ENCODE data around the gene CDK17.
"Not testable (repeated sequence)": the region's sequence is repeated elsewhere in the genome, so short reads cannot be mapped to it uniquely, and the experiment has no call there.

The CDK17 gene

DNA sequence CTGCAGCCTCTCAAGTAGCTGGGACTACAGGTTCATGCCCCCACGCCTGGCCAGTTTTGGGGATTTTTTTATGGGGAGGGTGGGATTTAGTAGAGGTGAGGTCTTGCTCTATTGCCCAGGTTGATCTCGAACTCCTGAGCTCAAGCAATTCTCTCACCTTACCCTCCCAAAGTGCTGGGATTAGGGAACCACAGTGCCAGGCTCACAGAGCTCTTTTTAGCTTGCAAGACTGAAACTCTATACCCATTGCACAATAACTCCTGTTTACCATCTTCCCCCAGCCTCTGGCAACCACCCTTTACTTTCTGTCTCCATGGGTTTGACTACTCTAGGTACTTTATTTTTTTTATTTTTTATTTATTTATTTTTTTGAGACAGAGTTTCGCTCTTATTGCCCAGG lies 25.7 kb upstream of the CDK17 start:
- no peak for DNase-seq
- Mint-ChIP-seq H3K4me3 (peak overlapping the region; percentile 25), H3K4me1 (peaks cover 46% of the 10 kb centered on the region), H3K9me3 (no peaks in the 10 kb centered on the region), H3K36me3 (ENCODE audit: low read depth) (peaks cover 4% of the 10 kb centered on the region), H3K27me3 (no peaks in the 10 kb centered on the region), H3K27ac (peak overlapping the region; percentile 74)
- ATAC-seq: no peak

GRCh38 chr12:96425321-96425720 lies 25.1 kb upstream of the CDK17 start:
- H3K9me3 Mint-ChIP-seq: no peaks in the 10 kb centered on the region
- DNase-seq (peak; percentile 25), ATAC-seq (peak; percentile 90)
- H3K27ac Mint-ChIP-seq: peak overlapping the region; percentile 74
- H3K27me3 Mint-ChIP-seq: no peaks in the 10 kb centered on the region
- peak overlapping the region; percentile 57 for H3K4me3 Mint-ChIP-seq
- peaks cover 4% of the 10 kb centered on the region for H3K36me3 Mint-ChIP-seq (ENCODE audit: low read depth)
- H3K4me1 Mint-ChIP-seq: peaks cover 52% of the 10 kb centered on the region

DNA sequence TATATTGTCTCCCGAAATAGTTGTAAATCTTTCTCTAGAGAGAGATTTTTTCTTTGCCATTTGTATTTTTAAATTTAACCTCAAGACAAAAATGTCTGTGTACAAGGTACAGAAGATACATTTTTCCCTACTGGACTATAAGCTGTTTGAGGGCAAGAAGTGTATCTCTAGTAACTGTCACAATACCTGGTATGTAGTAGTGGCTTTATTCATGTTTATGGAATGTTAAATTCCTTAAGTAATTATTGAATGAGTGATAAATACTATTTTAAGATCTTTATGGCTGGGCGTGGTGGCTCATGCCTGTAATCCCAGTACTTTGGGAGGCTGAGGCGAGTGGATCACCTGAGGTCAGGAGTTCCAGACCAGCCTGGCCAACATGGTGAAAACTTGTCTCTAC lies 24.4 kb upstream of the CDK17 start:
- no peaks in the 10 kb centered on the region for H3K27me3 Mint-ChIP-seq
- H3K9me3 Mint-ChIP-seq: no peaks in the 10 kb centered on the region
- ATAC-seq (no peak), DNase-seq (no peak)
- peaks cover 4% of the 10 kb centered on the region for H3K36me3 Mint-ChIP-seq (ENCODE audit: low read depth)
- peaks cover 59% of the 10 kb centered on the region for H3K4me1 Mint-ChIP-seq
- H3K4me3 Mint-ChIP-seq: no peak overlapping the region
- peak overlapping the region; percentile 74 for H3K27ac Mint-ChIP-seq

- H3K4me1 Mint-ChIP-seq: peaks cover 40% of the 10 kb centered on the region
- no peak for DNase-seq
Measured at GRCh38 chr12:96422192-96422591, 22.0 kb upstream of the CDK17 start.

GRCh38 chr12:96421014-96421413 lies 20.8 kb upstream of the CDK17 start:
- H3K4me1 Mint-ChIP-seq: peaks cover 39% of the 10 kb centered on the region
- H3K27me3 Mint-ChIP-seq: no peaks in the 10 kb centered on the region
- peak overlapping the region; percentile 15 for H3K27ac Mint-ChIP-seq
- ATAC-seq (no peak), DNase-seq (no peak)
- no peaks in the 10 kb centered on the region for H3K9me3 Mint-ChIP-seq
- H3K36me3 Mint-ChIP-seq (ENCODE audit: low read depth): peaks cover 4% of the 10 kb centered on the region
- peak overlapping the region; percentile 37 for H3K4me3 Mint-ChIP-seq

More at GRCh38 chr12:96422192-96422591, 22.0 kb upstream of the CDK17 start:
- H3K27ac Mint-ChIP-seq: no peak overlapping the region
- H3K4me3 Mint-ChIP-seq: no peak overlapping the region
- no peak for ATAC-seq
- no peaks in the 10 kb centered on the region for H3K9me3 Mint-ChIP-seq
- H3K36me3 Mint-ChIP-seq (ENCODE audit: low read depth): peaks cover 4% of the 10 kb centered on the region
- no peaks in the 10 kb centered on the region for H3K27me3 Mint-ChIP-seq

DNA sequence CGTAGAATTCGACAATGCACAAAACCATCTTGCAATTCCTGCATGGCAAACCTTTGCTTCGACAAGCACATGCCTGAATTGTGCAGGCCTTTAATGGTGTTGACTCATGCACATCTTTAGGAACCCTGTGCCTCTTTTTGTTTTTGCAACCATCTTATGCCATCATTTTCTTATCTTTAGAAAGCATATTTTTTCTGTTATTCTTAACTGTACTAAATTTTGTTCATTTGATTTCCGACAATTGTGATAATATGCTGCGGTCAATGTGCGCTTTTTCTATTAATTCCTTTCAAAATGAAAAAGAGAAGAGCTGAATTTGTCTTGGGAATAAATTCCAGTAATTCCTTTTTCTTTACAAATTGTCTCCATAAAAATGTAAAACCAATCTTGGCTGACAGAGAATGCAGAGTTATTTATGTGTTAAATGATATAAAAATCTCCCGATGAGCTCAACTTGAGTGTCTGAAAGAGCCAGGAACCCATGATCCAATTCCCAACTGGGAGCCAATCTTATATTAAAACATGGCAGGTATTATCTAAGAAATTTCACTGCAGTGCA lies 20.1 kb upstream of the CDK17 start:
- H3K27ac Mint-ChIP-seq: peak overlapping the region; percentile 15
- ATAC-seq (no peak), DNase-seq (no peak)
- no peaks in the 10 kb centered on the region for H3K9me3 Mint-ChIP-seq
- H3K36me3 Mint-ChIP-seq (ENCODE audit: low read depth): peaks cover 4% of the 10 kb centered on the region
- peaks cover 37% of the 10 kb centered on the region for H3K4me1 Mint-ChIP-seq
- no peak overlapping the region for H3K4me3 Mint-ChIP-seq
- no peaks in the 10 kb centered on the region for H3K27me3 Mint-ChIP-seq

DNA sequence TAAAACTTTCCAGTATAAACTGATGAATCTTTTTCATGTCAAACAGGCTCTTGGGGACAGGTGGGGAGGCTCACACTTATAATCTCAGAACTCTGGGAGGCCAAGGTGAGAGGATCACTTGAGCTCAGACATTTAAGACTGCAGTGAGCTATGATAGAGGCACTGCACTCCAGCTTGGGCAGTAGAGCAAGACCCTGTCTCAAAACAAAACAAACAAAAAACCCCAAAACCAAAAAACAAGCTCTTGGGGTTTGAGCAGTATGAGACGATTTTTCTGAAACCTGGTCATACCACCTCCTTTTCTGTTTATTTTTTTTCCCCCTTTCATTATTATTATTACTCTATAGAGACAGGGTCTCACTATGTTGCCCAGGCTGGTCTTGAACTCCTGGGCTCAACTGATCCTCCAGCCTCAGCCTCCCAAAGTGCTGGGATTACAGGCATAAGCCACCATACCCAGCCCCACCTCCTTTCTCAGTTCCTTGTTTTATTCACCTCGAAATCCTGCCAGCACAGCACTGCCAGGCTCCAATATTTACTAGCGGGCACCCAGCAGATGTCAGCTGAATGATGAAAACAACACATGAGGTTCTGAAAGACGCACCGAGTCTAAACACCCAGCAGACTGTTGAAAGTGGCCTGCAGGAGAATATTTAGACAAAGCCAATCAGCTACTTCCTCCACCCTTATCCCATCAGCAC lies 19.5 kb upstream of the CDK17 start:
- Mint-ChIP-seq H3K27ac (no peak overlapping the region), H3K4me1 (peaks cover 31% of the 10 kb centered on the region), H3K36me3 (ENCODE audit: low read depth) (peaks cover 2% of the 10 kb centered on the region), H3K4me3 (no peak overlapping the region), H3K9me3 (no peaks in the 10 kb centered on the region), H3K27me3 (no peaks in the 10 kb centered on the region)
- ATAC-seq (no peak), DNase-seq (no peak)

- not testable (repeated sequence) for H3K27ac Mint-ChIP-seq; DNase-seq; H3K9me3 Mint-ChIP-seq; ATAC-seq; H3K27me3 Mint-ChIP-seq; H3K36me3 Mint-ChIP-seq (ENCODE audit: low read depth); H3K4me3 Mint-ChIP-seq
- peaks cover 29% of the 10 kb centered on the region for H3K4me1 Mint-ChIP-seq
Measured at GRCh38 chr12:96417688-96418087, 17.4 kb upstream of the CDK17 start.

DNA sequence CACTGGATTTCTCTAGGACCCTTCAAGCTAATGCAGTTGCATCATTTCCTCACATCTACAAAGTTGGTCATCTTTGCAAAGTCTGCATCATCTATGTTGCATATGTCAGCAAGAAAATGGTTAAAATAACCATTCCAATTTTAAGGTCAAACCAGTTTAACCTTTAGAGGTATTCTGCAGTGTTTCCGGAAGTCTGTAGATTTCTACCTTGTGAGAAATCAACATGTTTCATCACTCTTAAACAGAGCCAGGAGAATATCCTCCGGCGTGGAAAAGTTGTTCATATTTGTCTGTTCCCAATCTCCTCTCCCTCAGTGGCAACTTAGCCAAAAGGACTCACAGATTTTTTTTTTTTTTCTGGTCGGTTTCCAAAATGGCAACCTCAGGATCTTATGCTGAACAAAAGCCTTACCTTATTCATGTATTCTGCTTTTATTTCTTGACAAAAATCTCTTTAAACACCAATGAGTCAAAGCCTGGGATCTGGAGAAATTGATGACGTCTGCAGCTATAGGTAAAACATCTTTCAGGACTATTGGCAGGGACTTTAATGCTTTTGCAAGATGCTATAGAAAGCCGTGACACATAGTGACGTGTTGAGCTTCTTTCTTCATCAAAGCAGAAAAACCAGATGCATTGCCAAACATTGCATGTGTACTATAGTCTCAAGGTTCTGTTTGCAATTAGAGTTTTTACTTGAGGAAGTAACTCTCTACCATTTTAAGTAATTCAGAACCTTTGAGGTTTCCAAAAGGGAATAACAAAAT lies 16.0 kb upstream of the CDK17 start:
- DNase-seq (no peak), ATAC-seq (peak; percentile 52)
- Mint-ChIP-seq H3K9me3 (no peaks in the 10 kb centered on the region), H3K4me1 (peaks cover 26% of the 10 kb centered on the region), H3K4me3 (peak overlapping the region; percentile 41), H3K36me3 (ENCODE audit: low read depth) (no peaks in the 10 kb centered on the region), H3K27ac (peak overlapping the region; percentile 63), H3K27me3 (no peaks in the 10 kb centered on the region)

DNA sequence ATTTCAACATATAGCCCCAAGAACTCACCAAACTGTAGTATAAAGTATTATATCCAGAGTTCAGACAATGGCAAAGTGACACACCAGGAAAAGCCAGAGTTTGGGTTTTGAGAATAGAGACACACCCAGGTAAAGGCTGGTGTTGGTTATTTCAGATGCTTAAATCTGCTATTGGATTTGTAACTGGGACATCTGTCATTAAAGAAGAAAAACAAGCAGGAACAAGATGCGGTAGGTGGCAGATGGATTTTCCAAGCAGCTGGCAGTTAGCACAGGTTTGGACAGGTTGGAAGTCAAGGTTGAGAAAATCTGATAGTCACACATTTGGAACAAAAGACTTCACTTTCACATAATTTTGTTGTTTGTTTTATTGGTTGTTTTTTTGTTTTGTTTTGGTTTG lies 14.4 kb upstream of the CDK17 start:
- no peak overlapping the region for H3K27ac Mint-ChIP-seq
- H3K27me3 Mint-ChIP-seq: no peaks in the 10 kb centered on the region
- ATAC-seq (no peak), DNase-seq (no peak)
- no peaks in the 10 kb centered on the region for H3K9me3 Mint-ChIP-seq
- H3K36me3 Mint-ChIP-seq (ENCODE audit: low read depth): no peaks in the 10 kb centered on the region
- no peak overlapping the region for H3K4me3 Mint-ChIP-seq
- H3K4me1 Mint-ChIP-seq: peaks cover 11% of the 10 kb centered on the region

GRCh38 chr12:96412431-96412830 lies 12.2 kb upstream of the CDK17 start:
- Mint-ChIP-seq H3K27ac (no peak overlapping the region), H3K36me3 (ENCODE audit: low read depth) (no peaks in the 10 kb centered on the region), H3K4me1 (peaks cover 19% of the 10 kb centered on the region), H3K27me3 (no peaks in the 10 kb centered on the region), H3K4me3 (no peak overlapping the region), H3K9me3 (no peaks in the 10 kb centered on the region)
- DNase-seq: no peak
- ATAC-seq: no peak

DNA sequence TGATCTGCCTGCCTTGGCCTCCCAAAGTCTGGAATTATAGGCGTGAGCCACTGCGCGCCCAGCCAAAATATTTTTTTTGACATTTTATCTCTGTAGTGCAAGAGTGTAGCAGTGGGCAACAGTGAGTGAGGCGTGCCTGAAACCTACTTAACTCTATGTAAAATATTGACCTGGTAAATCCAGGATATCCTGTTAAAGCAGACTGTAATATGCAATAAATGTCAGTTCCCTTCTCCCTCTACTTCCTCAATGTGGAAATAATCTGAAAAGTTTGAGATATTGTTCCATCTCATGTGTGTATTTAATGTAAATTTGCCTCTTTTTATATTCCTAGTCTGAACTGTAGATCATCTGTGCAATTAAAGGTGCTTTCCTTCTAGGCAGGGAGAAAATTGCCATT lies 9.5 kb upstream of the CDK17 start:
- Mint-ChIP-seq H3K4me3 (no peak overlapping the region), H3K27ac (no peak overlapping the region), H3K36me3 (ENCODE audit: low read depth) (no peaks in the 10 kb centered on the region), H3K9me3 (no peaks in the 10 kb centered on the region), H3K27me3 (no peaks in the 10 kb centered on the region), H3K4me1 (peaks cover 10% of the 10 kb centered on the region)
- DNase-seq (no peak), ATAC-seq (no peak)

DNA sequence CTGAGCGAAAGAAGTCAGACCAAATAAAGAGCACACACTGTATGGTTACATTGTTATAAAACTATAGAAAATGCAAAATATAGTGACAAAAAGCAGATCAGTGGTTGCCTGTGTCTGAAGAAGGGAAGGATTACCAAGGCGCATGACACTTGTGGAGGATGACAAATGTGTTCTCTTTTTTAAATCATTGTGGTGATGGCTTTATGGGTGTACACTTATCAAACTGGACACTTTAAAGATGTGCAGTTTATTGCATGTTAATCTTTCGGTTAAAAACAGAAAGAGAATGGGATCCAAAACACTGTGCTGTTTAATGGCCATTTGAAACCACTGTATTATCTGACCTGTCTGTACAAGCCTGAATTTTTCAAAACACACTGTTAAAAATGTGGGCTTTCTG lies 8.8 kb upstream of the CDK17 start:
- Mint-ChIP-seq H3K27ac (no peak overlapping the region), H3K9me3 (no peaks in the 10 kb centered on the region), H3K4me3 (no peak overlapping the region), H3K4me1 (peaks cover 10% of the 10 kb centered on the region), H3K36me3 (ENCODE audit: low read depth) (no peaks in the 10 kb centered on the region), H3K27me3 (no peaks in the 10 kb centered on the region)
- ATAC-seq (no peak), DNase-seq (no peak)

DNA sequence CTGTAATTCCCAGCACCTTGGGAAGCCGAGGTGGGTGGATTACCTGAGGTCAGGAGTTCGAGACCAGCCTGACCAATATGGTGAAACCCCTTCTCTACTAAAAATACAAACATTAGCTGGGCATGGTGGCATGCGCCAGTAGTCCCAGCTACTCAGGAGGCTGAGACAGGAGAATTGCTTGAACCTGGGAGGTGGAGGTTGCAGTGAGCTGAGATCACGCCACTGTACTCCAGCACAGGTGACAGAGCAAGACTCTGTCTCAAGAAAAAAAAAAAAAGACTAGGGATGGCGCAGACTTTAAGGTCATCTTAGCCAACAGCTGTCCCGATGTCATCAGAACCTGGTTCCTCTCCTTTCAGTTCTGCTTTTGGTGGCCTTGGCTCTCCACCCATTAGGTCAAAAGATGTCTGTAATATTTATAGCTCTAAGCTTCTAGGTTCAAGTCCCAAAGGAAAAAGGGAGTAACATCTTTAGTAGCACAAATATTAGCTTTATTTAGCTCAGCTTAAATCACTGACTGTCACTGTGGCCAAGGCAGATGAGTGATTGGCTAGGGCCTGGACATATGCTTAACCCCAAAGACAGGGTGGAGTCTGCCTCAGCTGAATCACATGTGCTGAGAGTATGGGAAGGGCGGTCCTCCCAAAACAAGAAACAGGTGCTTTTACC lies 7.3 kb upstream of the CDK17 start:
- peak; percentile 61 for ATAC-seq
- H3K27ac Mint-ChIP-seq; H3K9me3 Mint-ChIP-seq; DNase-seq; H3K27me3 Mint-ChIP-seq; H3K4me3 Mint-ChIP-seq; H3K36me3 Mint-ChIP-seq (ENCODE audit: low read depth): not testable (repeated sequence)
- H3K4me1 Mint-ChIP-seq: peaks cover 12% of the 10 kb centered on the region

- Mint-ChIP-seq H3K4me1 (peaks cover 26% of the 10 kb centered on the region), H3K9me3 (no peaks in the 10 kb centered on the region), H3K27me3 (no peaks in the 10 kb centered on the region), H3K27ac (no peak overlapping the region), H3K4me3 (no peak overlapping the region), H3K36me3 (ENCODE audit: low read depth) (no peaks in the 10 kb centered on the region)
- DNase-seq (no peak), ATAC-seq (no peak)
Measured at GRCh38 chr12:96404696-96405095, 4.5 kb upstream of the CDK17 start.

Data from activated naive CD8-positive, alpha-beta T cell treated with anti-CD3 and anti-CD28 coated beads, Interleukin-2, amount 50 U/mL, for 24 hours (primary cell).